Retinal pigment epithelial cell (primary cell): ENCODE measurements around the gene RFX1.

Source experiments
- DNase-seq: peaks from one replicate; pipeline ENCODE4 v3.0.0-alpha.2; 2010; ENCODE audit warnings: low read depth
- H3K4me3 ChIP-seq: 2 replicates; pipeline ENCODE4 v1.5.1; 2011; ENCODE audit warnings: mild to moderate bottlenecking, low read length, control low read depth, moderate library complexity
- CTCF ChIP-seq: conservative IDR thresholded peaks from 2 replicates; pipeline ENCODE4 v1.5.1; 2011; ENCODE audit warnings: low read depth, low read length, control low read depth, inconsistent platforms

The RFX1 gene

GRCh38 chr19:13995017-13995728 is 10.9 kb downstream of the RFX1 start:
- no peak for TF ChIP-seq CTCF
- H3K4me3 ChIP-seq = no peak overlapping the region
- no peak for DNase-seq

- no peak for DNase-seq
- H3K4me3 ChIP-seq = no peak overlapping the region
- no peak for TF ChIP-seq CTCF
These were observed 12.4 kb downstream of the RFX1 start for GRCh38 chr19:13993590-13994300.

GRCh38 chr19:13992025-13992424 is 14.1 kb downstream of the RFX1 start:
- no peak for TF ChIP-seq CTCF
- H3K4me3 ChIP-seq = no peak overlapping the region
- DNase-seq = no peak

GRCh38 chr19:13990085-13990484 is 16.0 kb downstream of the RFX1 start:
- TF ChIP-seq CTCF = no peak
- no peak overlapping the region for H3K4me3 ChIP-seq

GRCh38 chr19:13989487-13989886 is 16.6 kb downstream of the RFX1 start:
- no peak for DNase-seq
- TF ChIP-seq CTCF = no peak
- no peak overlapping the region for H3K4me3 ChIP-seq

More at GRCh38 chr19:13990085-13990484, 16.0 kb downstream of the RFX1 start:
- DNase-seq = no peak

GRCh38 chr19:13987101-13987890 is 18.8 kb downstream of the RFX1 start:
- no peak for DNase-seq
- no peak for TF ChIP-seq CTCF
- no peak overlapping the region for H3K4me3 ChIP-seq
